GM11168 (cell line): Measurements from ENCODE around the gene GPR141.

Experiments
- in situ Hi-C: fragments of 300-500 bp; cut with MboI; formaldehyde crosslinking; loops from one replicate; pipeline ENCODE4 v1.12.0; 2022; ENCODE audit warnings: low sequenced_read_pairs; ENCODE audit not compliant: unreplicated experiment

Gene GPR141, protein sequence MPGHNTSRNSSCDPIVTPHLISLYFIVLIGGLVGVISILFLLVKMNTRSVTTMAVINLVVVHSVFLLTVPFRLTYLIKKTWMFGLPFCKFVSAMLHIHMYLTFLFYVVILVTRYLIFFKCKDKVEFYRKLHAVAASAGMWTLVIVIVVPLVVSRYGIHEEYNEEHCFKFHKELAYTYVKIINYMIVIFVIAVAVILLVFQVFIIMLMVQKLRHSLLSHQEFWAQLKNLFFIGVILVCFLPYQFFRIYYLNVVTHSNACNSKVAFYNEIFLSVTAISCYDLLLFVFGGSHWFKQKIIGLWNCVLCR

DNA sequence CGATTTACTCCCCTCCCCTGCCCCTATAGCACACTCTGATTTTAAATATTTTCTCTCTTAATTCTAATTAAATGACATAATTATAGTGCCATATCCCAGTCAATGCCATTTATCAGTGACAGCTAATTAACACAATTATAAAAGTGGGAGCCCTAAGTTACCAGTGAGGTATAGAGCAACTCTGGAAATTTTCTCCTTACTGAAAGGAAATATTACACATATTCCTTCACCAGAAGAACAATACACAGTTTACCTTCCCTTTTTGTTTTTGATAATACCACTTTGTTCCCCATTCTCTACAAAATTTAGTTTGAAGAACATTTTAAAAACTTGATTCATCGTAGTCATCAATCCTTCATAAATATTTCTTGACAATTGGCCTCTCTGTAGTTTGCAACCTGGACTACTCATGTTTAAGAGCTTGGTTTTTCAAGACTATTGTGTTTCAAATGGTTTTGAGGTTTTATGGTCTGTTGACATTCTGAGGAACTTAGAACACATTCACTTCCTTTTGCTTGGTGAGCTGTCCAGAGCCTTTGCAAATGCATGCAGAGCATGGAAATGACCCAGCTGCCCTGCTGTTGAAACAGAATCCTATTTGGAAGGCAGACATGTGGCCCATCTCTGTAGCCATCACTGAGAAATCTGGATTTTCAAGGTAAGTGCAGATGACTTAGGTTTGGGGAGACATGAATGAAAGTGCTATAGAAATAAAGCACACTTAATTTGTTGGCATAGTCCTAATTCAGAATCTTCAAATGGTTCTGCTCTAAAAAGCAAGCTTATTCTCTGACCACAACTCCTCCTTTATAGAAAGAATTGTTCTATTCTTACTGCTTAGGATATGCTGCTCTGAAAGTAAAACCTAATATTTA, at the start of gene GPR141:
GPR141 (plus strand) TSS at position 521 of the 875 bp plus-strand sequence. CDS start 56,628 bp downstream, outside the sequence.
- in situ Hi-C loops: no loop called here

DNA sequence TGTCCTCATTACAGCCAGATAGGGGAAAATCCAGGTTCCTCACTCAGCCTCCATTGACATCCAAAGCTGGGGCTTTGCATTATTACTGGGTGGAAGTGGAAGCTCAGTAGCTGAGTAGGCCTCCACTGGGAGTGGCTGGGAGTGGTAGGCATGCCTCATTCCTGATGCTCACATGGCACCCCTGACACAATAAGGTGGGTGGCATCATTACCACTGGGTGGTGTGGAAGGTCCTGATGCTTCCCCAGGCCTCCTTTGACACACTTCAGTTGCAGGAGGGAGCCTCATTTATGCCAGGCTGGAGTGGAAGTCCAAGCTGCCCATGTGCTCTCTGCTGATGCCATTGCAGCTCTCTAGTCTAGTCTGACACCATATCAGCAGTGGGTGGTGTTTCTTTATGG, 48.2 kb upstream of the GPR141 start:
- in situ Hi-C loops: no loop called here

DNA sequence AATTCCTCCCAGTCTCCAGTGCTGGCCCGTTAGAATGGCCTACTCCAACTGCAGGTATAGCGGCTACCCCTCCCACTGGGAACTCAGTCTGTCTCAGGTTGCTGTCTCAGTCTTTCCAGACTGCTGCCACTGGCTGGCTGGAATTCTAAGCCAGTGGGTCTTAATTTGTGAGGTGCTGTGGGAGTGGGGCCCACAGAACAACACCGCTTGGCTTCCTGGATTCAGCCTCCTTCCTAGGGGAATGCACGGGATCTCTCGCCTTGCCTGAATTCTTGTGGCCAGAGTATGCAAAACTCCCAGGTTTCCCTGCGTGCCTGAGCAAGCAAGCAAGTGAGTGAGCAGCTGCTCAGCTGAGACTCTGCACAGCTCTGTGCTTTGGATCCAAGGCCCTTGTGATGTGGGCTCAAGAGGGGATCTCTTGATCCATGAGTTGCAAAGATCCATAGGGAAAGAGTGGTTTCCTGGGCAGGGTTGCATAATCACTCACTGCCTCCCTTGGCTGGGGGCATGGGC, 41.5 kb upstream of the GPR141 start:
- in situ Hi-C loops: no loop called here

DNA sequence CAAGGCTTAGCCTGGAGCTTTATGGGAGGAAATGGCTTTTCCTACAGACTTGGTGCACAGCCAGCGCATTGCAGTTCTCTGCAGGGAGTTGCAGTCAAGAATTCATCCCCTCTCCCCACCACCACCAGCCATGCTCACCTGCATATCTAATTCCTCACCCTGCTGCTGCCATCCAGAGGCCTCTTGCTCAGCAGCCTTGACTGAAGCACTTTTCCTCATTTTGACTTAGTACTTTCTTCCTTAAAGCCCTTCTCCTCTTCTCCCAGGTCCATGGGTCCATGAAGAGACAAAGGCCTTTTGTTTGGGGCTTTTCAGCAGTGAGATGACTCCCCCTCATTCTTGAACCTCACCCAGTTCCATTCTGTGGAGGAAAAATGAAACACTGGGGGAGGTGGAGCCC, 39.7 kb upstream of the GPR141 start:
- in situ Hi-C loops: no loop called here

DNA sequence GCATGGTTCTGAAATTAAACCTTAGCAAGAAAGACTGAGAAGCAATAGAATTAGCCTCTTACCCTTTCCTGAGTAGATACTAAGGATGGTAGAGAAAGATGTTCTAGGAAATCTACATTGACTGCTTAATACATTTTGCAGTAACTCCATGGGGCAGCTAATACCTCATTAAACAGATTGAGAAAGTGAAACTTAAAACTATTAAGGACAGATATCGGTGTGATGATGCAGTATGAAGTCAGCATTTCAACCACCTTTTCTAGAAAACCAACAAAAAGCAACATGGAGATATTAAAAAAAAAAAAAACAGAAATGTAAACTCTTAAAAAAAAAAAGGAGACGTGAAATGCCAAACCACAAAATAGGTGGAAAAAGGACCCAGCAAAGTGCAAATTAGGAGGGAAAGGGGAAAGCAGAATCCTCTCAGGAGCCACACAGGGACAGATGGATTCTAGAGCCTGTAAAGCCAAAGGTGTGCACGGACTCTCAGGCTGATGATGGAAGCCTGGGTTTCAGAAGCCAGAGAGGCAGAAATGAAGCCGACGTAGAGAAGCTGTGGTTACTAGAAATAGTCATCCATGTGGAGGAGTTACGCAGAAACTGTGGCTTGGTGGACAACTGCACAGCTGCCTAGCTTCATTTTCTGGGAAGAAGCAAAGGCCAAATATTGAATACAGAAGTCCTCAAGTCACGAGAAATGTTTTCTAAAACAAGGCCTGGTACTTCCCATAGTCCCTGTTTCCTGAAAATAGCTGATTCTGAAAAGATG, 38.1 kb upstream of the GPR141 start:
- in situ Hi-C loops: no loop called here

DNA sequence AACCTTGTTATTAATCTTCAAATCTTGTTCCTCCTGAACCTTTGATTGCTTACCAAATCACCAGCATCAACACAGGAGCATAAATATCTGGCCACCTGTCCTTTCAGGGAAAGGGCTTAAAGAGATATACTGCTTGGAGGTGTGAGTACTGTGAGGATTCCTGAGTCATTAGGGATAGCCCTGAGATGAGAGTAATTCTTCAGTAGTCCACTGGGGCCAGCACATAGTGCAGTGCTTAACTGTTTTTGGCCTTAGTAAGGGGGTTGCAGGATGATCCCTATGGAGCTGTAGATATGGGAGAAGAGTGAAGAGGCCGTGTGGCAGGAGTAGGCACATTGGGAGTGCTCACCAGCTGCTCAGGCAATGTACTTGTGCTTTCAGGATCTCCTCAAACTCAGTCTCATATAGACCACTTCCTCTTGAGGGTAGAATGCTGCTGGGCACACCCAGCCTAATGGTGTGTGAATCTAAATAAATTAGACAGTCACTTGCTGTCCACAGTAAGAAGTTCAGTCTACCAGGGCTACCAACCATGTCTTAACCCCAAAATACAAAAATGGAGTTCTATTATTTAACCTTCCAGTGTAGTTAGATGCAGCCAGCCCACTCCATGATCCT, 26.5 kb upstream of the GPR141 start:
- in situ Hi-C loops: no loop called here

DNA sequence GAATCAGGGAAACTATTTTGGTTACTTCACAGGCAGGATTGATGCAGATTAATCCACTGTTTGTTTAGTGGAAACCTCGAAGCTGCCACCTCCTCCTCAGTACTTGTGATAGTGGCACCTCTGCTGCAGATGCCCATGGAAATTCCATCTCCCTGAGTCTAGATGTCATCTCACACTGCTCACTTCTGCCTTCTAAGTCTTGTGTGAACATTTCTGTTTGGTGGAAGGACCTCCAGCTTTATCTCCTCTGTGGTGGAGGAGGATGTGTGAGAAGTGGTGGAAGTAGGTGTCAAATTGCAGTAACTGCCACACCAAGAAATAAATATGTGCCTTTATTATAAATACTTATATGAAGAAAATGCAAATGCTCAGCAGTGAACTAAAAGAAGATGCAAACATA, 25.8 kb upstream of the GPR141 start:
- in situ Hi-C loops: no loop called here

DNA sequence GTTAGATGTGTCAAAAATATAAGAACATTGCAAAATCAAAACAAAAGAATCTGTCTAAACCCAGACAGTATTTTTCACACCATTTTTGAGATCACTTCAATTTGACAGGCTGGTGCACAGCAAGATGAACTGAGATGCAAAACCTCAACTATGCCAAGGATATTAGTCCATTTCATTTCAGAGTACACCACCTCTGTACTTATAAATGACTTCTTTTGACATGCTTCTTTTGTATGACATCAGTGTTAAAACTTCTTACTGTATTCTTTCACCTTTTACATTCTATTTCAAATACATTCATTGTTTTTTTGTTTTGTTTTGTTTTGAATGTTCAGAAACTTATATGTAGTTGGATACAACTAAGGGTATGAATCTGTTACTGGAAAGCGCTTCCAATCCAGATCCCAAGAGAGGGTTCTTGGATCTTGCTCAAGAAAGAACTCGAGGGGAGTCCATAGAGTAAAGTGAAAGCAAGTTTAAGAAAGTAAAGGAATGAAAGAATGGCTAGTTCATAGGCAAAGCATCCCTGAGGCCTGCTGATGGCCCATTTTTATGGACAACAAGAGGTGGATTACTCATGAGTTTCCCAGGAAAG, 23.5 kb upstream of the GPR141 start:
- in situ Hi-C loops: no loop called here

DNA sequence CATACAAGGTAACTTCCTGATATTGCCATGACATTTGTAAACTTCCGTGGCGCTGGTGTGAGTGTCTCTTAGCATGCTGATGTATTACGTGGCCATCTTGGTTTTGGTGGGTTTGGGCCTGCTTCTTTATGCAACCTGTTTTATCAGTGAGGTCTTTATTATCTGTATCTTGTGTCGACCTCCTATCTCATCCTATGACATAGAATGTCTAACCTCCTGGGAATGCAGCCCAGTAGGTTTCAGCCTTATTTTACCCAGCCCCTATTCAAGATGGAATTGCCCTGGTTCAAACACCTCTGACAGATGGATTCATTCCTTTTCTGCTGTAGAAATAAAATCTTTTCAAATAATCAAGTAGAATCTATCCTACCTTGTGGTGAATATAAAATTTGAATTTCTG, 23.0 kb upstream of the GPR141 start:
- in situ Hi-C loops: no loop called here

DNA sequence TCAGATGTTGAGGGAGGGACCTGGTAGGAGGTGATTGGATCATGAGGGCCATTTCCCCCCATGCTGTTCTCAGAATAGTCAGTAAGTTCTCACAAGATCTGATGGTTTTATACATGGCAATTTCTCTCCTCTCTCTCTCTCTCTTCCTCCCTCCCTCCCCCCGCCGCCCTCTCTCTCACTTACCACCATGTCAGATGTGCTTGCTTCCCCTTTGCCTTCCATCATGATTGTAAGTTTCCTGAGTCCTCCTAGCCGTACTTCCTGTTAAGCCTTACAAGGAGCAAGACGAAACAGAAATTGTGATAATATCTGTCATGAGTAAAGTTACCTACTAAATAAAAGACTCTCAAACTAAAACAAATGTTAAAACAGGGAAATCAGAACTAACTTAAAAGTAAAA, 19.9 kb upstream of the GPR141 start:
- in situ Hi-C loops: no loop called here

DNA sequence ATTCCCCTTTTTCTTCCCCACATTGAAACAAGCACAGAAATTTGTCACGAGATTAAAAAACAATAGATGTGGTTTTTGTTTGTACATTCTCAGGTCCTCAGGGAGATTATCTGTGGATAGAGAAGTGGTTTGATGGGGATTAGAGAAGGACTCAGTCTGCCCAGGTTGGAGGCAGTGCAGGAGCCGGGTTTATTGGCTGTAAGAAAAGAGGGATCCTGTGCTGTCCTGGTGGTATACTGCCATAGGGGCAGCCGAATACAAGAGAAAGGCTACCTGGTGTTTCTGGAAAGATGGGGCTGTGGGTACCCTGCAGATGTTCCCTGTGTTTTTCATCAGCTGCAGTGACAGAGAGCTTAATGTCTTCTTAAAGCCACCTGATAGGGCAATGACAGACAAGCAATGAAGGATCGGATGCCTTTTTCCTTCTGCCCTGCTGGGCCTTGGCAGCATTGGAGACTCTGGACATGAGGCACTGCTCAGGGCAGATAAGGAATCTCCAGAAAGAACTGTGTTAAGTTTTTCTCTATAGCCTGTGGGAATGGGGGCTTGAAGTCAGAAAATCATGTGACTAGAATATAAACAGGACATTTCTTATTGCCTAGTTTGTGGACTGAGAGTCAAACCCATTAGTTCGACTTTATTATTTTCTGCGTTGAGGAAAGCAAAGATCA, 18.1 kb upstream of the GPR141 start:
- in situ Hi-C loops: loop anchor here (5.0 kb wide), 1 partner anchor 52 kb away; no protein-coding TSS in a partner anchor

DNA sequence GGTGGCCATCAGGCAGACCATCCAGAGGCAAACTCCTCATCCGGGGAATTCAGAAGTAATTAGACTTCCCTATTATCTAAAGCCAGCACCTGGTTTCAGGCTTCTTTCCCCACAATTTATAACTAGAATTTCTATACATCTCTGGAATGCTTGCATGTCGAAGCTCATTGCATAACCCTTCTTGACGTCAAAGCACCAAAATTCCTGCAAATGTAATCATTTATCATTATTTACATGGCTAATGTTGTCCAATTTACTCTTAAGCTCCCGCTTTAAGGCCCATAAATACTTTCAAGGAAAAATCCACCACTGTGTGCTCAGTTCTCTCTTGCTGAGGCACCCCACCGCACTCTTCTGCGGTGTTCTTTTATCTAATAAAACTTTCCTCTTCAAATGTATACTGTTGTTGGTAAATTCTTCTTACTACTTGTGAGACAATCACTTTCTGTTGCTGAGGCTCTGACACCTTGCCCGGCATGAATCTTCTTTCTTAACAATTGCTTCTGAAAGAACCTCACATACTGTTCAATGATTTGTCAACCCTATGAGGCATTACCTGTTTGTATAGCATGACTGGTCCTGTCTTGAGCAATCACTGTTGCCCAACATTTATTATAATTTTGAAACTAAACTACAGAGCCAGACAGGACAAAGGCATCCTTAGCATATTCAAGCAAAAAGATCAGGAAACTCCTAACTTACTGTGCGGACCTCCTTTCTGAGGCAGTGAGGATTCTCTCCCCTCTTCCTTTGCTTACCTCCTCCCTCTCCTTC, 17.4 kb upstream of the GPR141 start:
- in situ Hi-C loops: loop anchor here (5.0 kb wide), 1 partner anchor 51 kb away; no protein-coding TSS in a partner anchor

DNA sequence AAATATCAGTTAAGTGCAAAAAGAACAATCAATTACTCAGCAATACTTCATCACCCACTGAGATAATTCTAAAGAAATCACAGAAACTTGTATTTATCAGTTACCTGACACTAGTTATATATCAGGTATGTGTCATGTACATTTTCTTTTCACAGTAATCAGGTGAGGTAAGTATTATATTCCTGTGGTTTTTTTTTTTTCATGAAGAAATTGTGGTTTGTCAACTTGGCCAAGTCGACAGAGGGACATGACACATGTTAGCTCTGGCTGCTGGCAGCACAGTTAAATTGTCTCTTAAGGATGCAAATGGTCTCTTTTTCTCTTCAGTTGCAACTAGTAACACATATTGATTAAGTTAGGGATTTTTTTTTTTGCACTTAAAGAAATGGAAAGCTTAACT, 13.7 kb upstream of the GPR141 start:
- in situ Hi-C loops: loop anchor here (5.0 kb wide), 1 partner anchor 47 kb away; no protein-coding TSS in a partner anchor

DNA sequence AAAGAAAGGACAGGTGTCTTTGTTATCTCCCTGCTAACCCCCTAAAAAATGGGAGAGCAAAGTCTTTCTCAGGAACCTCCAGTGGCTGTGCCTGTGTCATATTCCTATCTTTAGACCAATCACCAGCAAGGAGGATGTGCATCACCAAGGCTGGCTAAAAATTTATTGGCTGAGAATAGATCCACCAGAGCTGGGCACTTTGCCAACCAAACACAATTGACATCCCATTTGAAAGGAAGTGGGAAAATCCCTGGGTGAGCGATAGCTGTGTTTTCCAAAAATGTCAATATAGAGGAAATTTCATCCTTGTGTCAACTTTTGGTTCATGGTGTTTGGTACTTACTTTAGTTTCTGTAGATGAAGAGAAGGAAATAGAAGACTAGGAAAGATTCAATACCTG, 13.1 kb upstream of the GPR141 start:
- in situ Hi-C loops: no loop called here

DNA sequence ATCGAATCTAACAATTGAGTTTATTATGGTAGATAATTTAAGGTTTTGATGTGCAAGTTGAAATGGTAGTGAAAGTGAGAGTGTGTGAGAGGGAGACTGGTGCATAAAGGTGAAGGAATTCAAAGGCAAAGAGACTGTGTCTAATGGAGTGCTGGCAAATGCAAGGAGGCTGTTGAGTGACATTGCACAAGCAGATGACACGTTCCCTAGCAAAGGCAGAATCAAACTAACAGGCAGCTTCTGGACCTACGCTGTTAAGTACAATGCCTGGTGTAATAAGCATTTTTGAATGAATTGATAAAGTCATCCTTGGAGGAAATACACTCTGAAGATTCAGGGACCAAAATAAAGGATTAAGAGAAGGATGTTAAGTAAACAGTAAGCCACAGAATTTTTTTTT, 11.7 kb upstream of the GPR141 start:
- in situ Hi-C loops: no loop called here

DNA sequence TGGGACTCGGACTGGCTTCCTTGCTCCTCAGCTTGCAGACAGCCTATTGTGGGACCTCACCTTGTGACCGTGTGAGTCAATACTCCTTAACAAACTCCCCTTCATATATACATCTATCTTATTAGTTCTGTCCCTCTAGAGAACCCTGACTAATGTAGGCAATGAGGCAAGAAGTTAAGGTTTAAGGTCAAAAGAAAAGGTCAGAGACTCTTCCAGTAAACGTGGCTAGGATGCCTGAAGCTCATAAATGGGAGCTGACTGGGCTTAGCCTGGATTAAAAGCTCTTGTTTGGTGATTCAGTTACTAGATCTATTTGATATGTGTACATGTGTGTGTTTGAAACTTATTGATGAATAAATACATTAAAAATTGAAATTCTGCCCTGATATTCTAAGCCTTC, 10.6 kb upstream of the GPR141 start:
- in situ Hi-C loops: no loop called here

DNA sequence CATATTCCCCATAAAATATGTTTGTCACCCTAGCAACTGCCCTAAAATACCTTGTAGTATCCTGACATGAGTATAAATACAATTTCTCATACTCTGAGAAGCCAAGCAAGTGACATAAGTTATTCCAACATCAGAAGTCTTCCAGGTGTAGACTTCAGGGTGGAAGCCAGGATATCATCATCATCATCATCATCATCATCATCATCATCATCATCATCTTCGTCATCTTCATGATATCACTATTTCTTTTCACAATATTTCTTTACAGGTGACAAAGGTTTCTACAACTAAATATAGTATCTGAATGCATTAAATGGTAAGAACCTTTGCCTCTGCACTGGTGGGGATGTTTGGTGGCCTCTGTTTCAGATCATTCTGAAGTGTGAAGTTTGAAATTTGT, 10.0 kb upstream of the GPR141 start:
- in situ Hi-C loops: no loop called here

DNA sequence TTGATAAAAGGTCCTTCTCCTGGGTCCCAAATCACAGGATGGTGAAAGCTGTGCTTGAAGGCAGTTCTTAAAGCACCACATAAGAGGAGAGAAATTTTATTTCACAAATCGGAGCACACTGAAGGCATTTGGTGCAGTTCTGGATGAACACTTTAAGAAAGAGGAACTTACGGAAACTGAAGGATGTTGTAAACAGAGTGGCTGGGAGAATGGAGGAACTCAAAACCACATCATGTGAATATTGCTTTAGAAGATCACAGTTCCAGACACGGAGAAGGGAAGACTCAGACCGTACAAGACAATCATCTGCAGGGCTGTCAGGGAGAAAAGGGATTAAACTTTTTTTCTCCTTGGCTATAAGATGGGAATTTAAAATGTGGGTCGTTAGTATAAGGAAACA, 9.0 kb upstream of the GPR141 start:
- in situ Hi-C loops: no loop called here
